Activated naive CD8-positive, alpha-beta T cell treated with anti-CD3 and anti-CD28 coated beads, Interleukin-2, amount 10 ng/mL, durations not matched to agents 7 days and 5 days (primary cell): ENCODE results near the gene CAMK4. TPM values are rescaled to one million over a fixed set of nuclear protein-coding genes. Genes with fewer than 3 reads are reported as not detected.
"Not testable (repeated sequence)": the region's sequence is repeated elsewhere in the genome, so short reads cannot be mapped to it uniquely, and the experiment has no call there.

ENCODE experiments used
- ATAC-seq: fragments of 150-1000 bp; cut with Tn5 transposase; one replicate; pipeline ENCODE4 v1.10.0; 2021; ENCODE audit warnings: low read depth, moderate library complexity
- POLR2A ChIA-PET: fragments of 350-600 bp; sonication (Branson Sonifier 250); formaldehyde crosslinking; loops from one replicate; lab custom pipeline; 2021; ENCODE audit warnings: antibody characterized with exemption; lab: Charles Lee
- DNase-seq: peaks from one replicate; pipeline ENCODE4 v3.0.0; 2021
- H3K27ac Mint-ChIP-seq: one replicate; pipeline ENCODE4 v1.8.0; 2022; ENCODE audit warnings: mild to moderate bottlenecking, mixed read lengths
- H3K27me3 Mint-ChIP-seq: one replicate; pipeline ENCODE4 v1.8.0; 2022; ENCODE audit warnings: mild to moderate bottlenecking, moderate library complexity, mixed read lengths
- H3K36me3 Mint-ChIP-seq: one replicate; pipeline ENCODE4 v1.8.0; 2021; ENCODE audit warnings: mild to moderate bottlenecking, mixed read lengths
- H3K4me1 Mint-ChIP-seq: one replicate; pipeline ENCODE4 v1.8.0; 2021; ENCODE audit warnings: mixed read lengths
- H3K4me3 Mint-ChIP-seq: one replicate; pipeline ENCODE4 v1.8.0; 2022; ENCODE audit warnings: mild to moderate bottlenecking, moderate library complexity, mixed read lengths
- H3K9me3 Mint-ChIP-seq: one replicate; pipeline ENCODE4 v1.8.0; 2021; ENCODE audit warnings: mixed read lengths
- total RNA-seq, 2 experiments: library from RNA; stranded (reverse); gene quantifications; one replicate each; pipeline ENCODE4 v1.2.3, GENCODE V29; 2021

Gene CAMK4
- total RNA-seq, 2 experiments from 2014 or later, result 132 to 154 TPM

DNA sequence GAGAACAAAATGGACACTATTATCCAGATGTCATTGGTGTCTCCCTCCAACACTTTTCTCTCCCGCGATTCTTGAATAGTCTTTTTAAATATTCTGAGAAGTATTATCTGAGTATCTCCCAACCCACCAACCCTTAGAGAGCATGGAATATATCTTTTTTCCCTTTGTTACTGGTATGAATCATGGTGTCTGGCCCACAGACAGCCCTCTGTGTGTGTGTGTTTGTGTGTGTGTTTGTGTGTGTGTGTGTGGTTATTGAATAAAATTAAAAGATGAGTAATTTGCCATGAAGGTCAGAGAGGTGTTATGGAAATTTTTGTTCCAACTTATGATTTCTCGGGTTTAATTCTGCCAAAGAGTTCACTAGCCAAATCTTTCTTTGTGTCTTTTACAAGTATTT is 47.7 kb downstream of the CAMK4 start:
- no peak for ATAC-seq
- Mint-ChIP-seq H3K27ac (no peak overlapping the region), H3K27me3 (no peaks in the 10 kb centered on the region), H3K4me3 (no peak overlapping the region), H3K4me1 (peaks cover 20% of the 10 kb centered on the region), H3K9me3 (peaks cover 16% of the 10 kb centered on the region), H3K36me3 (peaks cover 45% of the 10 kb centered on the region)
- no peak for DNase-seq
- POLR2A ChIA-PET, result interaction anchor here (0.6 to 0.7 kb wide), 2 partner anchors 34 to 46 kb away, joined by 3 to 5 read pairs; no protein-coding TSS in a partner anchor

DNA sequence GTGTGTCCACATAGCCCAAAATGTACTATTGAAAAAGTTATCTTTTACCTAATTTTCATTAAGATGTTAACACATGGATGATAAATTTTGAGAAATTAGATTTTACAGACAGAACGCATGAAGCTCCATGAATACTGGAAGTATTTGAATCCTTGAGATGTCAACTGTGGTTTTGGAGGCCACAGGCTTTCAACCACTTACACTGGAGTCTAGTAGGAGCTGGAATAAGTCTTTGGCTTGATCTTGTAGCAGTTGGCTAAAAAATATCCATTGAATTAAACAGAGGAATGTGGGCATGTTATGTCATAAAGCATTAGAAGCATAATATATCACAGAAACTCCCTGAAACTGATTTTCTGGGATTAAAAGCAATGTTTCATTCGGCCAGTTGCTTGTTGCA is 52.9 kb downstream of the CAMK4 start:
- peaks cover 25% of the 10 kb centered on the region for H3K4me1 Mint-ChIP-seq
- no peak overlapping the region for H3K27ac Mint-ChIP-seq
- DNase-seq (no peak), ATAC-seq (no peak)
- POLR2A ChIA-PET, result no interaction called here
- H3K36me3 Mint-ChIP-seq, result peaks cover 5% of the 10 kb centered on the region
- no peaks in the 10 kb centered on the region for H3K9me3 Mint-ChIP-seq
- no peaks in the 10 kb centered on the region for H3K27me3 Mint-ChIP-seq
- H3K4me3 Mint-ChIP-seq, result no peak overlapping the region

DNA sequence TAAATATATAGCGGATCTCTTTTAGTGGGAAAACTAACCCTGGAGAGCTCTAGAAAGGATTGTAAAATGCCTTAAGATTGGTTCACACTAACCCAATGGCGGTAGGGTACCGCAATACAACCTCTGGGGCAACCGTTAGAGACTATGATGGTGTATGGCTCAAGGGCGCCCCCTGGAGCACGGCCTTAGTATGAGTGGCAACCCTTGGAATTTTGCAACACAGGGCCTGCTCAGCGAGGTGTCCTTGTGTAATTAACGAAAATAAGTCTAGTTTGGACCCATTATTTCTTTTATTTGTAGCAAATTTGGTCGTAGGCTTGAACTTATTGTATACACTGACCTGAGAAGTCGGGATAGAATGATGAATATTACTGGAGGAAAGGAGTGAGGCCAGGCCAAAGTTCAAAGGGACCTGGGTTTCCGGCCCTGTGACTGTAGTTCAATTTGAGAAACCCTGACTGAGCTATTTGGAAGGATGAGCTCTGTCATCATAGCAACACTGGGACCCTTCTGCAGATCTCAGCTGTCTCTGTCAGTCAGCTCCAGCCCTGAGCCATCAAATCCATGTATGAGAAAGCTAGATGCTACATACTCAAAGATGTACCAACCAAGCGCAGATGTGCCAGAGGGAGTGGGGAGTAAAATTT is 54.8 kb downstream of the CAMK4 start:
- ATAC-seq, result peak; percentile 99
- Mint-ChIP-seq H3K36me3 (peaks cover 5% of the 10 kb centered on the region), H3K4me3 (peak overlapping the region; percentile 62), H3K27ac (peak overlapping the region; percentile 75), H3K4me1 (peaks cover 28% of the 10 kb centered on the region), H3K9me3 (no peaks in the 10 kb centered on the region), H3K27me3 (no peaks in the 10 kb centered on the region)
- DNase-seq, result peak; percentile 89
- POLR2A ChIA-PET, result interaction anchor here (0.9 to 2.3 kb wide), 4 partner anchors 46 to 230 kb away, joined by 3 to 6 read pairs (median 4); no protein-coding TSS in a partner anchor

DNA sequence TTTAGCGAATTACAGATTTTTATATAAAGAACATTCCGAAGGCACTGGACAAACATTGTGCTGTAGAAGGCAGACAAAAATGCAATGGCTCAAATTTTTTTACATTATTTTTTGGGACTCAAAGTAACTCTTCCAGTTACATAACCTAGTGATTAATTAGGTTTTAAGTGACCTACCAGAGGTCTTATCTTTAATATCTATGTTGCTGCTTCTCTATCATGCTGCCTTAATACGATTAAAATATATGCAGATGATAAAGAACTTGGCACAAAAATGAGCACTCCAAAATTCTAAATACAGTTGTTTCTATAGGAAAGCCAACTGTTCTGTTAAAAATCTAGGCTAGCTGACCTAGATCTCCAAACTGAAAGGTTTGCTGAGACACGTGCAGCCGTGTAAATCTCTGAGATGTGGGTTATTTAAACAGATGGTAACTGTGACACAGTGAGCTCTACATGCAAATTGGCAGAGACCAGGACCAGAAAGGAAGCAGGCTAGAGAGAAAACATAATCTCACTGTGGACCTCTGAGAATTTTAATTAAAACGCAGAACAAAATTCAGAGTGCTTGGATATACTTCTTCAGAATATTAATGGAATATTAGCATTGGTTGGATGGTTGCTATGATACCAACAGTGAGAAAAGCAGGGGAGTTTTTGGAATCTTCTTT is 56.2 kb downstream of the CAMK4 start:
- peaks cover 25% of the 10 kb centered on the region for H3K4me1 Mint-ChIP-seq
- H3K4me3 Mint-ChIP-seq, result no peak overlapping the region
- ATAC-seq (no peak), DNase-seq (no peak)
- no peaks in the 10 kb centered on the region for H3K9me3 Mint-ChIP-seq
- peaks cover 1% of the 10 kb centered on the region for H3K36me3 Mint-ChIP-seq
- no peaks in the 10 kb centered on the region for H3K27me3 Mint-ChIP-seq
- H3K27ac Mint-ChIP-seq, result no peak overlapping the region
- POLR2A ChIA-PET, result no interaction called here

DNA sequence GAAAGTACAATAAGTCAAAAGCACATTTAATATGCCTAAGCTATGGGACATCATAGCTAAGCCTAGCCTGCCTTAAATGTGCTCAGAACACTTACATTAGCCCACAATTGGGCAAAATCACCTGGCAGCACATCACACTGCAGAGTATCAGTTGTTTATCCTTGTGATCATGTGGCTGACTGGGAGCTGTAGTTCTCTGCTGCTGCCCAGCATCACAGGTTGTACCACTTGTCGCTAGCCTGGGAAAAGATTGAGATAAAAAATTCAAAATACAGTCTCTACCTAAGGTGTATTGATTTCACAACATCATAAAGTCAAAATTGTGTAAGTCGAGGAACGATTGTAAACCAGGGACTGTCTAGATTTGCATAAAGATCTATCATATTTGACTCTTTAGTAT is 58.6 kb downstream of the CAMK4 start:
- no peak for ATAC-seq

DNA sequence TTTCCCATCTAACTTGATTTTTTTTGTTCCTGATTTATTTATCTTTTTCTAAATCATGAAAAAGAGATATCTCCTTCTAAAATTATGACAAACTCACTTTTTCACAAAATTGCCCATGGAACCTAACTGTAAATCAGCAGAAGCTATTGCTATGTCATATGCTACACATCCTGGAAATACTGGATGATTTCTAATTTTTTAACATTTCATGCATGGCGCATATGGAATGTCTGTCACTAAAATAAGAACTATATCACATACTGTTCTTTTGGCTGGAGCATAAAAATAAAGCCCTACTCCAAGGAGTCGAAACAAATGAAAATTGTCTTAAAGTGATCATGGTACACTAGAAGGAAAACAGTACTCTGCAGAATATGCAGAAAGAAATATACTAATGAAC is 60.6 kb downstream of the CAMK4 start:
- H3K36me3 Mint-ChIP-seq, result peaks cover 16% of the 10 kb centered on the region
- peaks cover 18% of the 10 kb centered on the region for H3K4me1 Mint-ChIP-seq
- POLR2A ChIA-PET, result no interaction called here
- H3K4me3 Mint-ChIP-seq, result no peak overlapping the region
- DNase-seq (no peak), ATAC-seq (no peak)
- H3K27me3 Mint-ChIP-seq, result no peaks in the 10 kb centered on the region
- peaks cover 3% of the 10 kb centered on the region for H3K9me3 Mint-ChIP-seq
- no peak overlapping the region for H3K27ac Mint-ChIP-seq

More for the DNA sequence above, 58.6 kb downstream of the CAMK4 start:
- Mint-ChIP-seq H3K27me3 (no peaks in the 10 kb centered on the region), H3K4me1 (peaks cover 23% of the 10 kb centered on the region), H3K4me3 (no peak overlapping the region), H3K36me3 (peaks cover 10% of the 10 kb centered on the region), H3K9me3 (no peaks in the 10 kb centered on the region), H3K27ac (no peak overlapping the region)
- no peak for DNase-seq
- POLR2A ChIA-PET, result no interaction called here

DNA sequence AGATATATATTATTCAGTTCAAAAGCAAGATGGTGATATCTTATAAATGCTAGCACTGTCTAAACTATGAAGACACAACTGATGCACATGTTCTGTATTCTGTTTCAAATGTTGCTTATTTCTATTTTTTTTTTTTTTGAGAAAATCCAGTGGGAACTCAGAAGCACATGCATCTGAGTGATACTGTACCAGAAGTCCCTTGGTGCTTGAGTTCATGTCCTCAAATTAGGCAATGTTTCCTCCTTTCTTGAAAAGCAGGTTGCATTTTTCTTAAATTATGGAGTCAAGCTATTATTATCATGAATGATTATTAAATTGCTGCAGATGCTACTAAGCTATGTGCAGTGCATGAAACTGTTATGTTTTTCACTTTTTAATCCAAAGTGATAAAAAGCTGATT is 70.4 kb downstream of the CAMK4 start:
- no peak overlapping the region for H3K4me3 Mint-ChIP-seq
- H3K27me3 Mint-ChIP-seq, result no peaks in the 10 kb centered on the region
- POLR2A ChIA-PET, result no interaction called here
- peaks cover under 1% of the 10 kb centered on the region for H3K4me1 Mint-ChIP-seq
- no peak overlapping the region for H3K27ac Mint-ChIP-seq
- ATAC-seq (no peak), DNase-seq (no peak)
- peaks cover 28% of the 10 kb centered on the region for H3K36me3 Mint-ChIP-seq
- peaks cover 10% of the 10 kb centered on the region for H3K9me3 Mint-ChIP-seq

DNA sequence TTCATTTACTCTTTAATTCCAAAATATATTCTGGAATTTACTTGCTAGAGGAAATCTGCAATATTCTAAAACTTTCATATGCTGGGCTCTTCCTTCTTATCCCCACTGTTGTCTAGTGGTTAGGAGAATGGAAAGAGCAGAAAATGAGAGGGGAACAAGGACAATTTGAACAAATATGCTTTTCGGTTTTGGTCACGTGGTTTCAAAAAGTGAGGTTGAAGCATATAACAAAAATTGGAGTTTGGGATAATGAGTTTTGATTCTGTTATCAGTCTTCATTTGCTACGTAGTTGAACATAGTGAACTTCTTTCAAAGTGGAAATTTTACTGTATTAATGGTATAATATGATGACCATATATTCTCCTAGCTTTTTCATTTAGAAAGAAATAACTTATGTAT is 71.5 kb downstream of the CAMK4 start:
- no peak overlapping the region for H3K4me3 Mint-ChIP-seq
- H3K27me3 Mint-ChIP-seq, result no peaks in the 10 kb centered on the region
- POLR2A ChIA-PET, result no interaction called here
- peaks cover 10% of the 10 kb centered on the region for H3K9me3 Mint-ChIP-seq
- ATAC-seq, result no peak
- H3K36me3 Mint-ChIP-seq, result peaks cover 30% of the 10 kb centered on the region
- no peak for DNase-seq
- no peak overlapping the region for H3K27ac Mint-ChIP-seq
- H3K4me1 Mint-ChIP-seq, result peaks cover 6% of the 10 kb centered on the region

DNA sequence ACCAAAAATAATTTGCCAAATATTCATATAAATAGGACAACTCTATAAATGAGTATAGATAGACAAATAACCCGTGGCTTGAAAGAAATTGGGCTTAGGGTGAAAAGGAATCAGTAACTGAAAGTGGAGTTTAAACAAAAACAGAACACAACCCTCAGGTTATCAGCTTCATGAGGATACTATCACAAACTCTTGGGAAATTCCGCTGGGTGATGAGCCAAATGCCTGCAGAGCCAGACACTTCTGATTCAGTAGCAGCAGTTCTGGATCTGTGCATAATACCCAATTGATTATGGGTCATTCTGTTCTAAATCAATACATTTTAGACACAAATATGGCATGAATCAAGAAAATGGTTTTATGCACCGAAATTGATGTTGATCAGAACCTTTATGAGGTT is 72.4 kb downstream of the CAMK4 start:
- H3K27ac Mint-ChIP-seq, result no peak overlapping the region
- H3K9me3 Mint-ChIP-seq, result peaks cover 12% of the 10 kb centered on the region
- H3K4me1 Mint-ChIP-seq, result peaks cover 6% of the 10 kb centered on the region
- ATAC-seq (no peak), DNase-seq (no peak)
- POLR2A ChIA-PET, result no interaction called here
- H3K36me3 Mint-ChIP-seq, result peaks cover 37% of the 10 kb centered on the region
- H3K27me3 Mint-ChIP-seq, result no peaks in the 10 kb centered on the region
- no peak overlapping the region for H3K4me3 Mint-ChIP-seq

DNA sequence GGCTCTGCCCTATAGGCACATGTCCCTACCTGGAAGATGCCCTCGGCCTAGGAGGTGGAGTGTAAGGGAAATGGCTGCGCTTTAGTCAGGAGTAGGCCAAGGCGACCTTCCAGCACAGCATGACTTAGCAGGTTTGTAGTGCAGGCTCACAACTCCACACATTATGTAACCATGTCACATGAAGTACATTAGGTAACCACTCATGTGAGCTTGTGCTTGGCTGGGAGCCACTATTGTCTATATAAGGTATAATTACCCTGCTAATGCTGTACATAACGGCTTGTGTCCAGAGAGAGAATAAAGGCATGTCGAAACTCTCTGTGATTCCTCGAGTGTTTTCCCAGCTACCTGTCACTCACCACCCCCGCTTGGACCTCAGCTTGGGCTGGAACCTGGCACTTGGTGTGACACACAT is 74.9 kb downstream of the CAMK4 start:
- H3K4me3 Mint-ChIP-seq, result no peak overlapping the region
- no peak for DNase-seq
- POLR2A ChIA-PET, result no interaction called here

DNA sequence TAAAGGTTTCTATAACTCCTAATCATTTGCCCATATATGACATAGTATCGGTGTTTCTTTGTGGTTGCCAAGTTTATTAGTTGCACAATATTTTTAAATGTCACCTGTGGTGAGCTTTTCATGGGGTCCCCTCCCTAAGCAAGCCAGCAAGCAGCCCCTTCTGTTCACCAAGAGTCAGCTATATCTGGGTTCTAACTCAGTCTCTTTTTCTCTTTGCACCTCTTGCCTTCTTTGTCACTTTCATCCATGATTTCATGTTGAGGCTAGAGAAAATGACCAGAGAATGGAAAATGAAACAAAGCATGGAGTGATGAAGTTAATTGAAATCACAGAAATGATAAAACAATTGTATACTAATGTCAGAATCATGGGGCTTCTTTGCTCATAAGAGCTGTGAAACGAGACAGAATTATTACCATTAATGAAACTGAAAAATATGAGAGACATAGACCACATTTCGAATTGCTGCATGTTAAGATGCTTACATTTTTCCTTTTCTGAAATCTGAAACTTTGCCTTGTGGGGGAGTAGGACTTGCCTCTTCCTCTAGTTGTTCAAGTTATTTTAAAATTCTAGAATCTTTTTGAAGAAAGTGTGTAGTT is 75.7 kb downstream of the CAMK4 start:
- DNase-seq (no peak), ATAC-seq (no peak)
- POLR2A ChIA-PET, result no interaction called here
- Mint-ChIP-seq H3K36me3 (peaks cover 35% of the 10 kb centered on the region), H3K4me1 (peaks cover 6% of the 10 kb centered on the region), H3K9me3 (peaks cover 15% of the 10 kb centered on the region), H3K27me3 (no peaks in the 10 kb centered on the region), H3K27ac (peak overlapping the region; percentile 10), H3K4me3 (no peak overlapping the region)

More for the DNA sequence above, 74.9 kb downstream of the CAMK4 start:
- peaks cover 6% of the 10 kb centered on the region for H3K4me1 Mint-ChIP-seq
- peaks cover 15% of the 10 kb centered on the region for H3K9me3 Mint-ChIP-seq
- no peak for ATAC-seq
- H3K27ac Mint-ChIP-seq, result no peak overlapping the region
- no peaks in the 10 kb centered on the region for H3K27me3 Mint-ChIP-seq
- H3K36me3 Mint-ChIP-seq, result peaks cover 36% of the 10 kb centered on the region

DNA sequence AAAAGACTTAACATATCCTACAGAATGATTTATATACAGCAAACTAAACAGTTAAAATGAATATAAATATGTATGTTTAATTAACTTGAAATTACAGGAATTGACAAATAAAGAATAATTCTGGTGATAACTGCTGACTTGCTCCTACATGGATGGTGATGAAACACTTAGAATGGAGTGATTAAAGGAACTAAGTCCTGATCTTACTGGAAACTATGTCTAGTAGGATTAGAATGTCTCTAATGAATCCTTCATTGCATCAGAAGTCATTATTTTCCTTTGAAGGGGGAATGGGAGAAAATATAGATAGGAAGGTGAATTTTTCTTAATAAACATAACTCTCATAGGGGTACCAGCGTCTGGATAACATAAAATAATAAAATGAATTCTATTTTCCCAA is 77.1 kb downstream of the CAMK4 start:
- H3K27ac Mint-ChIP-seq, result no peak overlapping the region
- peaks cover 6% of the 10 kb centered on the region for H3K4me1 Mint-ChIP-seq
- peaks cover 34% of the 10 kb centered on the region for H3K36me3 Mint-ChIP-seq
- no peaks in the 10 kb centered on the region for H3K27me3 Mint-ChIP-seq
- no peak overlapping the region for H3K4me3 Mint-ChIP-seq
- peaks cover 15% of the 10 kb centered on the region for H3K9me3 Mint-ChIP-seq
- no peak for ATAC-seq
- DNase-seq, result no peak
- POLR2A ChIA-PET, result no interaction called here

DNA sequence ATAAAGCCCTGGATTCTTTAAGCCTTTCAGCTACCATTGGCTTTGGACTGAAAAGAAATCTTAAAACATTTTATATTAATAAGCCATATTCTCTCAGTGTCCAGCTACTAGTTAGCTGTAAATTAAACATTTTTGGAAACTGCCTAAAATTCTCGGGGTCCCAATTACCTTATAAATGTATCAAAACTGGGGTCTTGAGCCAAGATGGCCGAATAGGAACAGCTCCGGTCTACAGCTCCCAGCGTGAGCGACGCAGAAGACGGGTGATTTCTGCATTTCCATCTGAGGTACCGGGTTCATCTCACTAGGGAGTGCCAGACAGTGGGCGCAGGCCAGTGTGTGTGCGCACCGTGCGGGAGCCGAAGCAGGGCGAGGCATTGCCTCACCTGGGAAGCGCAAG is 77.9 kb downstream of the CAMK4 start:
- DNase-seq, H3K27ac Mint-ChIP-seq, H3K4me1 Mint-ChIP-seq, H3K27me3 Mint-ChIP-seq, POLR2A ChIA-PET, ATAC-seq, H3K4me3 Mint-ChIP-seq: not testable (repeated sequence)
- Mint-ChIP-seq H3K36me3 (peaks cover 34% of the 10 kb centered on the region), H3K9me3 (peaks cover 15% of the 10 kb centered on the region)

DNA sequence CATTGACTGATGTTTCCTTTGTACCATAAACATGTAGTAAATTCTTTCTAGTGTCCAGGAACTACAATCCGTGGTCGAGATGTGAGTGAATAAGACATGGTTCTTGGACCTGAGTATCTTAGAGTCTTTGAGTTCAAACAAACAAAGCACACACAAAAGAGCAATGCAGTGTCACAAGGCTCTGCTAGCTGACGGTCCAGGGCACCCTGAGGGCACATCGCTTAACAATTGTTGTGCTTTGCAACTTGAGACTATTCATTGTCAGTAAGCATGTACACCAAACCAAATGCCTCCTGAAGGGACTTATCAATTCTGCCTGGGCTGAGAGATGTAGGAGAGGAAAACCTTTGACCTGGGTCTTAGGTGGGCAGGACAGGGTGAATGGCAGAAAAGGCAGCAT is 84.8 kb downstream of the CAMK4 start:
- Mint-ChIP-seq H3K27me3 (no peaks in the 10 kb centered on the region), H3K9me3 (no peaks in the 10 kb centered on the region), H3K27ac (no peak overlapping the region), H3K4me1 (peaks cover 12% of the 10 kb centered on the region), H3K36me3 (peaks cover 4% of the 10 kb centered on the region), H3K4me3 (no peak overlapping the region)
- no peak for DNase-seq
- no peak for ATAC-seq
- POLR2A ChIA-PET, result no interaction called here
